DND-41 (cell line): ENCODE measurements around the gene DTNB.
"Not testable (repeated sequence)": the region's sequence is repeated elsewhere in the genome, so short reads cannot be mapped to it uniquely, and the experiment has no call there.

Experiments used
- EZH2 ChIP-seq: IDR thresholded peaks from 3 replicates; pipeline ENCODE4 v1.6.1; 2012; ENCODE audit warnings: borderline replicate concordance, low read depth, mild to moderate bottlenecking, moderate library complexity, low read length, inconsistent platforms; ENCODE audit not compliant: severe bottlenecking
- TF ChIP-seq, protein P1 (sequence below): IDR thresholded peaks from 2 replicates; pipeline ENCODE4 v1.5.1; 2012; ENCODE audit warnings: borderline replicate concordance, low read length, moderate library complexity, mild to moderate bottlenecking; ENCODE audit not compliant: poor library complexity, severe bottlenecking; ENCODE audit errors: extremely low read depth

DNA sequence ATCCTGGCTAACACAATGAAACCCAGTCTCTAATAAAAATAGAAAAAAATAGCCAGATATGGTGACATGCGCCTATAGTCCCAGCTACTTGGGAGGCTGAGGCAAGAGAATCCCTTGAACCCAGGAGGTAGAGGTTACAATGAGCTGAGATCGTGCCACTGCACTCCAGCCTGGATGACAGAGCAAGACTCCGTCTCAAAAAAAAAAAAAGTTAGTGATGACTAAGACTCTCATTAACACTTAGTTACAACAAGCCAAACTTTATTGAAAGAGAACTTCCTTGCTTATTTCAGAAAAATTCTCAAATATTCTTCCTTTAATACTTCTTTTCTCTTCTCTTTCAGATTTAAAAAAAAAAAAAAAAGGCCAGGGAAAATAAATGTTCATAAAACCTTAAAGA, 7.9 kb downstream of the DTNB start:
- TF ChIP-seq, protein P1, sequence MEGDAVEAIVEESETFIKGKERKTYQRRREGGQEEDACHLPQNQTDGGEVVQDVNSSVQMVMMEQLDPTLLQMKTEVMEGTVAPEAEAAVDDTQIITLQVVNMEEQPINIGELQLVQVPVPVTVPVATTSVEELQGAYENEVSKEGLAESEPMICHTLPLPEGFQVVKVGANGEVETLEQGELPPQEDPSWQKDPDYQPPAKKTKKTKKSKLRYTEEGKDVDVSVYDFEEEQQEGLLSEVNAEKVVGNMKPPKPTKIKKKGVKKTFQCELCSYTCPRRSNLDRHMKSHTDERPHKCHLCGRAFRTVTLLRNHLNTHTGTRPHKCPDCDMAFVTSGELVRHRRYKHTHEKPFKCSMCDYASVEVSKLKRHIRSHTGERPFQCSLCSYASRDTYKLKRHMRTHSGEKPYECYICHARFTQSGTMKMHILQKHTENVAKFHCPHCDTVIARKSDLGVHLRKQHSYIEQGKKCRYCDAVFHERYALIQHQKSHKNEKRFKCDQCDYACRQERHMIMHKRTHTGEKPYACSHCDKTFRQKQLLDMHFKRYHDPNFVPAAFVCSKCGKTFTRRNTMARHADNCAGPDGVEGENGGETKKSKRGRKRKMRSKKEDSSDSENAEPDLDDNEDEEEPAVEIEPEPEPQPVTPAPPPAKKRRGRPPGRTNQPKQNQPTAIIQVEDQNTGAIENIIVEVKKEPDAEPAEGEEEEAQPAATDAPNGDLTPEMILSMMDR, result not testable (repeated sequence)
- not testable (repeated sequence) for TF ChIP-seq EZH2
